Measurements from ENCODE around the gene ALPL.

The ALPL gene

GRCh38 chr1:21577933-21578332, 68.7 kb downstream of the ALPL start:
- peaks cover 10% of the 10 kb centered on the region for H3K4me1 ChIP-seq (ENCODE audit: control insufficient read depth, insufficient read depth, low read length, poor library complexity, severe bottlenecking)
- no peak overlapping the region for H3K4me3 ChIP-seq (ENCODE audit: extremely low read depth, insufficient read depth, low read length, poor library complexity, severe bottlenecking)
- H3K27ac ChIP-seq (ENCODE audit: low read depth, low read length, severe bottlenecking): no peak overlapping the region
- 86 to 95% methylated on average over 6 of the region's 9 CpGs for WGBS, 2 experiments (ENCODE audit: insufficient coverage in 2 of 2)
- H3K36me3 ChIP-seq (ENCODE audit: control insufficient read depth, insufficient read depth, low read length): no peaks in the 10 kb centered on the region
- no peaks in the 10 kb centered on the region for H3K9me3 ChIP-seq (ENCODE audit: control insufficient read depth, low read length)

- H3K4me3 ChIP-seq (ENCODE audit: extremely low read depth, insufficient read depth, low read length, poor library complexity, severe bottlenecking): no peak overlapping the region
- H3K9me3 ChIP-seq (ENCODE audit: control insufficient read depth, low read length): no peaks in the 10 kb centered on the region
- H3K4me1 ChIP-seq (ENCODE audit: control insufficient read depth, insufficient read depth, low read length, poor library complexity, severe bottlenecking): peaks cover 3% of the 10 kb centered on the region
- H3K36me3 ChIP-seq (ENCODE audit: control insufficient read depth, insufficient read depth, low read length): no peaks in the 10 kb centered on the region
- 78 to 86% methylated on average over 3 of the region's 3 CpGs for WGBS, 2 experiments (ENCODE audit: insufficient coverage in 2 of 2)
- H3K27ac ChIP-seq (ENCODE audit: low read depth, low read length, severe bottlenecking): no peak overlapping the region
Observed at GRCh38 chr1:21579791-21580190, 70.6 kb downstream of the ALPL start.

- Histone ChIP-seq H3K4me3 (ENCODE audit: extremely low read depth, insufficient read depth, low read length, poor library complexity, severe bottlenecking) (no peak overlapping the region), H3K27ac (ENCODE audit: low read depth, low read length, severe bottlenecking) (no peak overlapping the region), H3K9me3 (ENCODE audit: control insufficient read depth, low read length) (no peaks in the 10 kb centered on the region), H3K36me3 (ENCODE audit: control insufficient read depth, insufficient read depth, low read length) (no peaks in the 10 kb centered on the region), H3K4me1 (ENCODE audit: control insufficient read depth, insufficient read depth, low read length, poor library complexity, severe bottlenecking) (peaks cover 26% of the 10 kb centered on the region)
- 73% methylated on average over 8 to 10 of the region's 10 CpGs for WGBS, 2 experiments (ENCODE audit: insufficient coverage in 2 of 2)
Observed at GRCh38 chr1:21584096-21584495, 74.9 kb downstream of the ALPL start.

- H3K36me3 ChIP-seq (ENCODE audit: control insufficient read depth, insufficient read depth, low read length): no peaks in the 10 kb centered on the region
- 79 to 83% methylated on average over 9 of the region's 9 CpGs for WGBS, 2 experiments (ENCODE audit: insufficient coverage in 2 of 2)
- no peak overlapping the region for H3K4me3 ChIP-seq (ENCODE audit: extremely low read depth, insufficient read depth, low read length, poor library complexity, severe bottlenecking)
Observed at GRCh38 chr1:21585037-21585436, 75.8 kb downstream of the ALPL start.

GRCh38 chr1:21586222-21586621, 77.0 kb downstream of the ALPL start:
- no peaks in the 10 kb centered on the region for H3K9me3 ChIP-seq (ENCODE audit: control insufficient read depth, low read length)
- H3K4me3 ChIP-seq (ENCODE audit: extremely low read depth, insufficient read depth, low read length, poor library complexity, severe bottlenecking): no peak overlapping the region
- 64 to 65% methylated on average over 12 of the region's 12 CpGs for WGBS, 2 experiments (ENCODE audit: insufficient coverage in 2 of 2)
- peaks cover 29% of the 10 kb centered on the region for H3K4me1 ChIP-seq (ENCODE audit: control insufficient read depth, insufficient read depth, low read length, poor library complexity, severe bottlenecking)
- peak overlapping the region; percentile 62 for H3K27ac ChIP-seq (ENCODE audit: low read depth, low read length, severe bottlenecking)
- no peaks in the 10 kb centered on the region for H3K36me3 ChIP-seq (ENCODE audit: control insufficient read depth, insufficient read depth, low read length)

More at GRCh38 chr1:21585037-21585436, 75.8 kb downstream of the ALPL start:
- H3K9me3 ChIP-seq (ENCODE audit: control insufficient read depth, low read length): no peaks in the 10 kb centered on the region
- H3K27ac ChIP-seq (ENCODE audit: low read depth, low read length, severe bottlenecking): no peak overlapping the region
- H3K4me1 ChIP-seq (ENCODE audit: control insufficient read depth, insufficient read depth, low read length, poor library complexity, severe bottlenecking): peaks cover 26% of the 10 kb centered on the region

GRCh38 chr1:21586846-21587601, 77.8 kb downstream of the ALPL start:
- Histone ChIP-seq H3K4me1 (ENCODE audit: control insufficient read depth, insufficient read depth, low read length, poor library complexity, severe bottlenecking) (peaks cover 29% of the 10 kb centered on the region), H3K4me3 (ENCODE audit: extremely low read depth, insufficient read depth, low read length, poor library complexity, severe bottlenecking) (no peak overlapping the region), H3K27ac (ENCODE audit: low read depth, low read length, severe bottlenecking) (peak overlapping the region; percentile 62), H3K9me3 (ENCODE audit: control insufficient read depth, low read length) (no peaks in the 10 kb centered on the region), H3K36me3 (ENCODE audit: control insufficient read depth, insufficient read depth, low read length) (no peaks in the 10 kb centered on the region)
- WGBS, 2 experiments (ENCODE audit: insufficient coverage in 2 of 2): 42 to 45% methylated on average over 17 to 18 of the region's 24 CpGs

- Histone ChIP-seq H3K36me3 (ENCODE audit: control insufficient read depth, insufficient read depth, low read length) (no peaks in the 10 kb centered on the region), H3K4me3 (ENCODE audit: extremely low read depth, insufficient read depth, low read length, poor library complexity, severe bottlenecking) (no peak overlapping the region), H3K9me3 (ENCODE audit: control insufficient read depth, low read length) (no peaks in the 10 kb centered on the region), H3K4me1 (ENCODE audit: control insufficient read depth, insufficient read depth, low read length, poor library complexity, severe bottlenecking) (peaks cover 29% of the 10 kb centered on the region), H3K27ac (ENCODE audit: low read depth, low read length, severe bottlenecking) (no peak overlapping the region)
- WGBS, 2 experiments (ENCODE audit: insufficient coverage in 2 of 2): 77% methylated on average over 5 of the region's 5 CpGs
Observed at GRCh38 chr1:21587602-21587953, 78.4 kb downstream of the ALPL start.

GRCh38 chr1:21589618-21590017, 80.4 kb downstream of the ALPL start:
- H3K9me3 ChIP-seq (ENCODE audit: control insufficient read depth, low read length): no peaks in the 10 kb centered on the region
- H3K36me3 ChIP-seq (ENCODE audit: control insufficient read depth, insufficient read depth, low read length): no peaks in the 10 kb centered on the region
- WGBS, 2 experiments (ENCODE audit: insufficient coverage in 2 of 2): 90 to 100% methylated on average over 1 to 2 of the region's 5 CpGs
- no peak overlapping the region for H3K4me3 ChIP-seq (ENCODE audit: extremely low read depth, insufficient read depth, low read length, poor library complexity, severe bottlenecking)
- H3K27ac ChIP-seq (ENCODE audit: low read depth, low read length, severe bottlenecking): no peak overlapping the region
- peaks cover 29% of the 10 kb centered on the region for H3K4me1 ChIP-seq (ENCODE audit: control insufficient read depth, insufficient read depth, low read length, poor library complexity, severe bottlenecking)

- 59 to 67% methylated on average over 11 to 16 of the region's 23 CpGs for WGBS, 2 experiments (ENCODE audit: insufficient coverage in 2 of 2)
- Histone ChIP-seq H3K36me3 (ENCODE audit: control insufficient read depth, insufficient read depth, low read length) (no peaks in the 10 kb centered on the region), H3K9me3 (ENCODE audit: control insufficient read depth, low read length) (no peaks in the 10 kb centered on the region), H3K4me1 (ENCODE audit: control insufficient read depth, insufficient read depth, low read length, poor library complexity, severe bottlenecking) (peaks cover 23% of the 10 kb centered on the region), H3K27ac (ENCODE audit: low read depth, low read length, severe bottlenecking) (peak overlapping the region; percentile 23), H3K4me3 (ENCODE audit: extremely low read depth, insufficient read depth, low read length, poor library complexity, severe bottlenecking) (no peak overlapping the region)
Observed at GRCh38 chr1:21590126-21590880, 81.1 kb downstream of the ALPL start.

GRCh38 chr1:21590934-21591333, 81.7 kb downstream of the ALPL start:
- H3K9me3 ChIP-seq (ENCODE audit: control insufficient read depth, low read length): no peaks in the 10 kb centered on the region
- WGBS, 2 experiments (ENCODE audit: insufficient coverage in 2 of 2): 73 to 86% methylated on average over 10 of the region's 13 CpGs
- H3K36me3 ChIP-seq (ENCODE audit: control insufficient read depth, insufficient read depth, low read length): no peaks in the 10 kb centered on the region
- H3K4me1 ChIP-seq (ENCODE audit: control insufficient read depth, insufficient read depth, low read length, poor library complexity, severe bottlenecking): peaks cover 19% of the 10 kb centered on the region
- no peak overlapping the region for H3K4me3 ChIP-seq (ENCODE audit: extremely low read depth, insufficient read depth, low read length, poor library complexity, severe bottlenecking)
- H3K27ac ChIP-seq (ENCODE audit: low read depth, low read length, severe bottlenecking): no peak overlapping the region

Data from mesodermal cell (in vitro differentiated cells).